GM19328 (cell line): ENCODE measurements around the gene NUMBL.
"Not testable (repeated sequence)": the region's sequence is repeated elsewhere in the genome, so short reads cannot be mapped to it uniquely, and the experiment has no call there.

Source experiments
- ATAC-seq: cut with Tn5 transposase; IDR thresholded peaks from one replicate; pipeline ENCODE4 v1.9.1; 2021; ENCODE audit warnings: mild to moderate bottlenecking, moderate library complexity; ENCODE audit not compliant: unreplicated experiment

The NUMBL gene

DNA sequence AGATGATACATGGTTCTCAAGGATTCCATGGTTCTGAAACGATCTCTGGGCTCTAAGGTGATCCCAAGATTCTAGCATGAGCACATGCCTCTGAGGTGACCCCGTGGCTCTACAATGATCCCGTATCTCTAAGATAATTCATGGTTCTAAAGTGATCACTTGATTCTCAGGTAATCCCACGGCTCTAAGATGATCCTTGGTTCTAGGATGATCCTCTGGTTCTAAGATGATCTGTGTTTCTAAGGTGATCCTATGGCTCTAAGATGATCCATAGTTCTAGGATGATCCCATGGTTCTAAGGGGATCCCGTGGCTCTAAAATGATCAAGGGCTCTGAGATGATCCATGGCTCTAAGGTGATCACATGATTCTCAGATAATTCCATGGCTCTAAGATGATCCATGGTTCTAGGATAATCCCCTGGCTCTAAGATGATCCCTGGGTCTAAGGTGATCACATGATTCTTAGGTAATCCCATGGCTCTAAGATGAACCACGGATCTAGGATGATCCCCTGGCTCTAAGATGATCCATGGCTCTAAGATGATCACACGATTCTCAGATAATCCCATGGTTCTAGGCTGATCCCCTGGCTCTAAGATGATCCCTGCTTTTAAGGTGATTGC, 21.3 kb downstream of the NUMBL start:
- ATAC-seq: no peak

DNA sequence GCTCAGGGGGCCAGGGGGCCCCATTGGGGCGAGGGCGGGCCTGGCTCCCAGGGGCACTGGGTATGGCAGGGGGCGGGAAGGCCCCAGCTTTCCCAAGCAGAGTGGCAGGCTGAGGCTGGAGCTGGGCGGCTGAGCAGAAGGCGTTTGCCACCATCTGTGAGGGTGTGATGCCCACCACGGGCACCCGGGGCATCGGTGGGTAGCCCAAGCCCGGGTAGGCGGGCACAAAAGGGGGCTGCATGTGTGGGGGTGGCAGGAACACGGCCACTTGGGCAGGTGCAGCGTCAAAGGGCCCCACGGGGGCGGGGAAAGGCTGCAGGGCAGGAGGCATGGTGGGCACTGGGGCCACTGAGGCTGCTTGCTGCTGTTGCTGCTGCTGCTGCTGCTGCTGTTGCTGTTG, 22.8 kb downstream of the NUMBL start:
- no peak for ATAC-seq

DNA sequence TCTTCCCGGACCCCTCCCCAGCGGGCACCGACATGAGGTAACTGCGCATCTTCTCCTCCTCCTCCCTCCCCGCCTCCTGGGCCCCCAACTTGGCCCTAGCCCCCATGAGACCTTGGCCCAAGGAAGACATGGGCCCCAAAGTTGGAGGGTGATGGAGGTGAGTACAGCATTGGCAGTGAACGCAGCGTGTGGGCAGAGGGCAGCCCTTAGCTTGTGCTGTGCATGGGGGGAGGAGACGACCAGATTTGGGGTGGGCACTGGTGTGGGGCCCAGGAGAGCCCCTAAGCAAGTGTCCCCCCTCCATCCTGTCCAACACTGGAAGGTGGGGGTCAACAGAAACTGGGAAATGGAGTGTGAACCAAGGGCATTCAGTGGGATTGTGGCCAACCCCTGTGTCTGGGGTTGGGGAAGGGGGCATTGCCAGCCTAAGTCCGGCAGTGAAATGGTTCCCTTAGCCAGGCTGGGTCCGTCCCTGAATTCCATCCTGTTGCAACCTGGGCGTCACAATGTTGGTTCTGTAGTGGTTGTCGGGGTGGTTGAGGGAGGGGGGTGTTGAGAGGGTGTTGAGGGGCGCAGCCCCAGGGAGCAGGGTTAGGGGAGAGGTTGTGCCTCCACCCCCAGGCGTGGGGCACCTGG, 23.5 kb downstream of the NUMBL start:
- ATAC-seq: no peak

DNA sequence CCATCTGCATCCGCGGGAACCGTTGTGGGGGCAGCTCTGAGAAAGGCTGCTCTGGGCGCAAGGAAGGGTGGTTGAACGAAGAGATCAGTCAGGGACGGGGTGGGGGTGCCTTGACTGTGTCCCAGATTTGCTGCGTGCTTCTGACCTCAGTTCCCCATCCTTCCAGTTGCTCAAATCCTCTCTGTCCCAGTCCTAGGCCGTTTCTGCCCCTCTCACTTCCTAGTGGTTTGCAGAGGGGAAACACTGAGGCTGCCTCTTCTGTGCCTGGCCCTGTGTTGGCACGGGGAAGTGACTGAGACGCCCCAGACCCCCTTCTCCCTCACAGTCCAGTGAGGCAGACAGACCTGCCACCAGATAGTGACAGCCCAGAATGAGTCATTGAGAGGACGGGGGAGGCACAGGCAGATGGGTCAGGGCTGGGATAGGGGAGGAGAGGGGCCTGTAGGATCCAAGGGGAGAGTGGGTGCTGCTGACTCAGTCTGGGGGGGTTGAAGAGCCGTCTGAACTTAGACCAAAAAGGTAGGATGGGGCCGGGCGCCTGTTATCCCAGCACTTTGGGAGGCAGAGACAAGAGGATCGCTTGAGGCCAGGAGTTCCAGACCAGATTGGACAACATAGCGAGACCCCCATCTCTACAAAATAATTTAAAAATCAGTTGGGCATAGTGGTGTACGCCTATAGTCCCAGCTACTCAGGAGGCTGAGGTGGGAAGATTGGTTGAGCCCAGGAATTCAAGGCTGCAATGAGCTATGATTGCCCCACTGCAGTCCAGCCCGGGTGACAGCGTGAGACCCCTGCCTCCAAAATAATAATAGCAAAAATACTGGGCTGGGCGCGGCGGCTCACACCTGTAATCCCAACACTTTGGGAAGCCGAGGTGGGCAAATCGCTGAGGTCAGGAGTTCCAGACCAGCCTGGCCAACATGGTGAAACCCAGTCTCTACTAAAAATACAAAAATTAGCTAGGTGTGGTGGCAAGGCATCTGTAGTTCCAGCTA, 26.5 kb downstream of the NUMBL start:
- no peak for ATAC-seq

DNA sequence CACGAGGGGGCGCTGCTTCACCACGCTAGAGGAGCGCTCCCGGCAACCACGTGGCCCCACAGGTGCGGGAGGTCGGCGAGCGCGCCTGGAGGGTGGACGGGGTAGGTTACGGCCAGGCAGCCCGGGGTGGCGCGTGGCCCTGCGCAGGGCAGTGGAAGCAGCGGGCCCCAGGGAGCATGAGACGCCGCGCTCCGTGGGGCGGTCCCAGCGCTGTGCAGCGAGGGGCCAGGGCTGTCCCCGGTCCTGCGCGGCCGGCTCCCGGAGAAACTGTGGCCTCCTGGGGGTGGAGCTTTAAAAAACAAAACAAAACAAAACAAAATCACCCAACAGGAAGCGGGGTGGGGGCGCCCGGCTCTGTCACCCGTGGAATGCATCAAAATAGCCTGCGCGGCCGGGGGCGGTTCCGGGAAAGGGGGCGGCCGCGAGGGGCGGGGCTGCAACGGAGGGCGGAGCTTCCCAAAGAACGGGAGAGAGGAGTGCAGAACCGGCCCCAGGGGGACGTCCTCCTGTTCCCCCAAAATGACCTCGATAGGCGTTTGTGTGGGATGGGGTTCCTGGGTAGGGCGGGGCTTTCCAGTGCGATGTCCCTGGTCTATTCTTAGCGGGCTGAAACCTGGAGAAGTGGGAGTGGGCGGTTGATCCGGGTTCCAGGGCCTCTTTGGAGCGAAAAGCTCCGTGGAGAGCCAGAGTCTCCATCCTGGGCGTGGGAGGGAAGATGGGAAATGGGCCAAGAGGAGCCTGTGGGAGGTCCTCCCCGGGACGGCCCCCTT, 27.3 kb downstream of the NUMBL start:
- ATAC-seq: peak; percentile 66

DNA sequence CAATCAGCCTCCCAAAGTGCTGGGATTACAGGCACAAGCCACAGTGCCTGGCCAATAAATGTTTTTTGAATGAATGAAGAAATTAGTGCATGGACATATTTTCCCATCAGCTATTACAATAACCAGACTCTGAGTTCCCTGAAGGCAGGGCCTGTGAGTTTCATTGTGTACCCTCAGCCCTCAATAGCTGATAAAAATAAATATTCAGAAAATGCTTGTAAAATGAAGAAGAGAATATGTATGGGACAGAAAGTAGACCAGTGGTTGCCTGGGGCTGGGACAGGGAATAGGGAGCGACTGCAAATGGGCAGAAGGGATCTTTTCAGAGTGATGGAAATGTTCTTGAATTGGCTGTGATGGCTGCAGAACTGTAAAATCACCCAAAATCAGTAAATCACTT, 28.8 kb downstream of the NUMBL start:
- no peak for ATAC-seq

DNA sequence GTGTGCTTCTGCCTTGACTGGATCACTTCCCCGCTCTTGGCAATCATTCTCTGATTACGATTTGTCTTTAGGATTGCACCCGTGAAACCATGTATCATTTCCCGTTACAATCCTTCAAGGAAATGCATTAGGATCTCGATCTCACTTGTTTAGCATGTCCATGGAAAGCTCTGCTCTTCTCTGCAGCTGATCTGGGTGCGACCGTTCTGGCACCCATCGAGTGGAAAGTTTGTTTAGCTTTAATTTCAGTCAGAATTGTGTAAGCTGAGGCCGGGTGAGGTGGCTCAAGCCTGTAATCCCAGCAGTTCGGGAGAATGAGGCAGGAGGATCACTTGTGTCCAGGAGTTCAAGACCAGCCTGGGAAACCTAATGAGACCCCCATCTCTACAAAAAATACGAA, 30.9 kb downstream of the NUMBL start:
- no peak for ATAC-seq

DNA sequence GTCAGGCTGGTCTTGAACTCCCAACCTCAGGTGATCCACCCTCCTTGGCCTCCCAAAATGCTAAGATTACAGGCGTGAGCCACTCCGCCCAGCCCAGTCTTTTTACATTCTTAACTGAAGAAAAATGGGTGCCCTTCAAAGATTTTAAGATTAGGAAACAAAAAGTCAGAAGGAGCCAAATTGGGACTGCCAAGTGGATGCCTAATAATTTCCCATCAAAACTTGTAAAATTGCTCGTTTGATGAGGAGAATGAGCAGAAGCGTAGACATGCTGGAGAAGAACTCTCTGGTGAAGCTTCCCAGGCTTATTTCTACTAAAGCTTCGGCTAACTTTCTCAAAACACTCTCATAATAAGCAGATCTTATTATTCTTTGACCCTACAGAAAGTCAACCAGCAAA, 31.3 kb downstream of the NUMBL start:
- ATAC-seq: no peak

DNA sequence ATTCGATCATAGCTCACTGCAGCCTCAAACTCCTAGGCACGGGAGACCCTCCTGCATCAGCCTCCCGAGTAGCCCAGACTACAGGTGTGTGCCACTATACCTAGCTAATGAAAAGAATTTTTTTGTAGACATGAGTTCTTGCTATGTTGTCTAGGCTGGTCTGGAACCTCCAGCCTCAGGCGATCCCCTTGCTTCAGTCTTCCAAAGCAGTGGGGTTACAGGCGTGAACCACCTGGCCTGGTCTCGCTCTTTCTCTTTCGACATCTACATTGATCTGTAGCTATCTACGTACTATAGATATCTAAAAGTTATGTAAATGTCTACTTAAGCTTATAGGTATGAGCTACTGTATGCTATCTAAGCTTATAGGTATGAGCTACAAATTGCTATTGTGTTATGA, 32.4 kb downstream of the NUMBL start:
- ATAC-seq: no peak

DNA sequence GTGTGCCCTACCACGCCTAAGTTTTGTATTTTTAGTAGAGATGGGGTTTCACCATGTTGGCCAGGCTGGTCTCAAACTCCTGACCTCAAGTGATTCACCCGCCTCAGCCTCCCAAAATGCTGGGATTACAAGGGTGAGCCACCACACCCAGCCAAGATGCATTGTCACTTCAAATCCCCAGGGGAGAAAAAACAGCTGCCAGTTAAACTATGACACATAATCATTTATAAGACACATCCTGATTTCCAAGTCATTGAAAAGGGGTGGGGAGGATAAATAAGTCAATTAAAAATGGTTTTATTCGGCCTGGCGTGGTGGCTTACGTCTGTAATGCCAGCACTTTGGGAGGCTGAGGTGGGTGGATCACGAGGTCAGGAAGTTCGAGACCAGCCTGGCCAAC, 34.8 kb downstream of the NUMBL start:
- not testable (repeated sequence) for ATAC-seq

DNA sequence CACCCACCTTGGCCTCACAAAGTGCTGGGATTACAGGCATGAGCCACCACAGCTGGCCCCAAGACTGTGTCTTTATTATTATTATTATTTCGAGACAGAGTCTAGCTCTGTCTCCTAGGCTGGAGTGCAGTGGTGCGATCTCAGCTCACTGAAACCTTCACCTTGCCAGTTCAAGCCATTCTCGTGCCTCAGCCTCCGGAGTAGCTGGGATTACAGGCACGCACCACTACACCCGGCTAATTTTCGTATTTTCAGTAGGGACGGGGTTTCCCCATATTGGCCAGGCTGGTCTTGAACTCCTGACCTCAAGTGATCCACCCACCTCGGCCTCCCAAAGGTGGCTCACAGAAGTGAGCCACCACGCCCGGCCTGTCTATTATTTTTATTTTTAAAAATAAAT, 38.1 kb downstream of the NUMBL start:
- ATAC-seq: not testable (repeated sequence)

DNA sequence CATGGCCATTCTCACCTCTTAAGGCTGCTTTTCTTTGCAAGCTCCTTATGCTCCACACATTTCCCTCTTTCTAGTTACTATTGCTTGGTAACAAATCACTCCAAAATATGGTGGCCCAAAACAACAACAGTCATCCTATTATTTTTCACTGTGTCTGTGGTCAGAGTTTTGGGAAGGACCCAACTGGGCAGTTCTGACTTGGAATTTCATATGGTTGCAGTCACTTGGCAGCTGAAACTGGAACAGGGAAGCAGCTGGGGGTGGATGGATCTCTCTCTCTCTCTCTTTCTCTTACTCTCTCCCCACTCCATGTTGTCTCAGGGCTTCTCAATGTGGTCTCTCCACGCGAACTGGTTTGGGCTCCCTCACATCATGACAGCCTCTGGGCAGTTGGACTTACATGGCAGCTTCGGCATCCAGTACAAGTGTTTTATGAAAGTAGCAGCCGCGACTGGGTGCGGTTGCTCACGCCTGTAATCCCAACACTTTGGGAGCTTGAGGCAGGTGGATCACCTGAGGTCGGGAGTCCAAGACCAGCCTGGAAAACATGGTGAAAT, 39.6 kb downstream of the NUMBL start:
- ATAC-seq: no peak

DNA sequence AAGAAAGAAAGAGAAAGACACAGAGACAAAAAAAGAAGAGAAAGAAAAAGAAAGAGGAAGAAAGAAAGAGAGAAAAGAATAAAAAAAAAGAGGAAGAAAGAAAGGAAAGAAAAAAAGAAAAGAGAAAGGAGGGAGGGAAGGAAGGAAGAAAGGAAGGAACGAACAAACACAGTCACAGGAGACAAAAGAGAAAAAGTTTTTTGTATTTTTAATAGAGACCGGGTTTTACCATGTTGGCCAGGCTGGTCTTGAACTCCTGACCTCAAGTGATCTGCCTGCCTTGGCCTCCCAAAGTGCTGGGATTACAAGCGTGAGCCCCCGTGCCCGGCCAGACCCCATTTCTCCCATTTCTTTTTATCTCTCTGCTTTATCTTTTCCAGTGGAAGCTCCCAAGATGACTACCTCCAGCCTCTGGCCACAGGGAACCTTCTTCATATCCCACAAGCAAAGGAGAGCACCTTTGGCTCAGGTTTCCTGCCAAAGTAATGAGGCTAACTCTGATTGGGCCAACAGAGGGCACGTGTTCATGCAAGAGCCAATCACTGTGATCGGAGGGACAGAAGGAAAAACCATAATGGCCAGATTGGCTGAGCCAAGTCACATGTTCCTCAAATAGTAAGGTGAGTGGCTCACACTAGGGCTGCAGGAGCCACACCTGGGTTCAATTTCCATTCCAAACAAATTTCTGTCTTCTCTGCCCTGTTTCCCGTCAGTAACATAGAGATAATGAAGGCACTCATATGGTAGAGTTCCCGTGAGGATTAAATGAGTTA, 40.4 kb downstream of the NUMBL start:
- ATAC-seq: not testable (repeated sequence)

DNA sequence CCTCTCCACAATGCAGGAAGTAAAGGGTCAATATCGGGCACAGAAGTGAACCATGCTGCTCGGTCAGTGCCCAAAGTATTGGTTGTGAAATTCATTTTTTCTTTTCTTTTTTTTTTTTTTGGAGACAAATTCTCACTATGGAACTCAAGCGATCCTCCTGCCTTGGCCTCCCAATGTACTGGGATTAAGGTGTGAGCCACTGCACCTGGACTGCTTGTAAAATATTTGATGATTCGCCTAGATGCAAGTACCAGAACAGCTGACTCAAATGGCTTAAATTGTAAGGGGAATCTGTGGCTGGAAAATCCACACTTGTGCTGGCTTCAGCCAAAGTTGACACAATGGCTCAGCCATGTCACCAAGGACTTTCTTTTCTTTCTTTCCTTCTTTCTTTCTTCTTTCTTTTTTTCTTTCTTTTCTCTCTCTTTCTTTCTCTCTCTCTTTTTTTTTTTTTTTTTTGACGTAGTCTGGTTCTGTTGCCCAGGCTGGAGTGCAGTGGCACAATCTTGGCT, 43.7 kb downstream of the NUMBL start:
- ATAC-seq: no peak

DNA sequence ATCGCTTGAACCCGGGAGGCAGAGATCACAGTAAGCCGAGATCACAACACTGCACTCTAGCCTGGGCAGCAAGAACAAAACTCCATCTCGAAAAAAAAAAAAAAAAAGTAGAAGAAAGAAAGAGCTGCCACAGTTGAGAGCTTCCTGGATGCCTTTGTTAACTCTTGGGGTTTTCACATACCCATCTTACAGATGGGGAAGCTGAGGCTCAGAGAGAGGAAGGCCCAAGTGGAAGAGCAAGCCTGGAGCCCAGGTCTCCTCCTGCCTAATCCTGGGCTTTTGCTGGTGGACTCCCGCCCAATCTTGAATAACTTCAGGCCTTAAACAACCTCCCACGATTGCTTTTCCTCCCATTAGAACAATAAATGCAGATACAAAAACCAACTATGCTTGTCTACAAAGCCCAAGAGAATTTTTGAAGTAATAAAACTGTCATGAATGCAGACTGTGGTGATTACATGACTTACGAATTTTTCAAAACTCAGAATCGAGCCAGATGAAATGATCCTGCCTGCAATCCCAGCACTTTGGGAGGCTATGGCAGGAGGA, 47.6 kb downstream of the NUMBL start:
- ATAC-seq: no peak

DNA sequence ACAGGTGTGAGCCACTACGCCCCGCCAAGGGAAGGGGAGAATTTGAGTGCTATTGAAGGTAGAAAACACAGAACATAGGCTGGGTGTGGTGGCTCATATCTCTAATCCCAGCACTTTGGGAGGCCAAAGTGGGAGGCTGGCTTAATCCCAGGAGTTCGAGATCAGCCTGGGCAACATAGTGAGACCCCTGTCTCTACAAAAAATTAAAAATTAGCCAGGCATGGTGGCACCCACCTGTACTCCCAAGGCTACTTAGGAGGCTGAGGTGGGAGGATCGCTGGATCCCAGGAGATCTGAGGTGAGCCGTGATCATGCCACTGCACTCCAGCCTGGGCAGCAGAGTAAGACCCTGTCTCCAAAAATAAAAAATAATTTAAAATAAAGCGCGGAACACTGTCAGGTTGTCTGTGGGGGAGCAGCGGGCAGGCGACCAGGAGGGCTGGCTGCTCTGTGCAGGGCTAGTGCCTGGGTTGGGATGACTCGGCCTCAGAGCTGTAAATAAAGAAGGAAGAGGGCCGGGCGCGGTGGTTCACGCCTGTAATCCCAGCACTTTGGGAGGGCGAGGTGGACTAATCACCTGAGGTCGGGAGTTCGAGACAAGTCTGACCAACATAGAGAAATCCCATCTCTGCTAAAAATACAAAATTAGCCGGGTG, 48.3 kb downstream of the NUMBL start:
- ATAC-seq: no peak

DNA sequence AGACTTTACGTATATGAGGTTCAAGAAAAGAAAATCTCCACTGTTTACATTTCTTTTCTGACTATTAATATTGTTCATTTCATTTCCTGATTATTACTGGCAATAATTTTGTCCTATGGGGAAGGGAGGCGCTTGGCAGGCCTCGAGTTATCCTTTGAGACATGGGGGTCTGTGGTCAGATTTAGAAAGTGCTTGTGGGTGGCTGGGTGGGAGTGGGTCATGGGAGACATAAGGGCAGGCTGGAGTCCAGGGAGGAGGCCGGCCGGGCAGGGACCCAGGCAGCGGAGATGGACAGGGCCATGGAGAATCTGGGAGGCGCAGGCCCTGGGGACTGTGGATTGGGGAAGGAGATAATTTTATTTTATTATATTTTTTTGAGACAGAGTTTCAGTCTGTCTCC, 49.2 kb downstream of the NUMBL start:
- ATAC-seq: no peak

DNA sequence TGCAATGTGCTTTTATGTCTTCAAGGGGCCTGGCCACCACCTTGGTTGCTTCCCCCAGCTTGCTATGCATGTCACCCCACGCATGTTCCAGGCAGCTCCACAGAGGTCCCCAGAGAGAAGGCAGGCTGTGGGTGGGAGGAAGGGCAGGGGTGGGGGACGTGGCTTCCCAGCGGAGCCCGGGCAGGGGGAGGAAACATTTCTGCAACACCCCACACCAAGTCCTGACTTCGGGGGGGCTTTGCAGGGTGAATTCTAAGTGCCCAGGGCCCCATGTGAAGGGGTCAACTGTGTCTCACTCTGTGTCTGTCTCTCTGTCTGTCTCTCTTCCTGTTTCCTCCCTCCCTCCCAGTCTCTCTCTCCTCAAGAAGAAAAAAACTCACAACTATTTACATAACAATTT, 49.7 kb downstream of the NUMBL start:
- ATAC-seq: no peak

DNA sequence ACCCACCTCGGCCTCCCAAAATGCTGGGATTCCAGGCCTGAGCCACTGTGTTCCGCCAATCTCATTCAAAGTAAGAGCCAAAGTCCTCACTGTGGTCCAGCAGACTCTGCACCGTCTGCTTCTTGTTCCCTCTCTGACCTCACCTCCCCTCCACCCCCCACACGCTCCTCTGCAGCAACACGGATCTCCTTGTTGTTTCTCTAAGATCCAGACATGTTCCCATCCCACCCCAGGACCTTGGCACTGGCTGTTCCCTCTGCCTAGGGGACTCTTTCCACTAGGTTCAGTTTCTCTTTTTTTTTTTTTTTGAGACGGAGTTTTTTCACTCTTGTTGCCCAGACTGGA, 50.8 kb downstream of the NUMBL start:
- no peak for ATAC-seq
